SK-N-MC (cell line): Measurements from ENCODE around the gene ETNPPL.

Experiments
- EZH2 ChIP-seq: fragments of 200-600 bp; sonication (generic); IDR thresholded peaks from one replicate; pipeline ENCODE4 v1.6.1; 2017; ENCODE audit warnings: antibody characterized with exemption
- FOXP2 ChIP-seq: optimal IDR thresholded peaks from 2 replicates; pipeline ENCODE3; 2011; ENCODE audit warnings: mild to moderate bottlenecking, moderate library complexity; ENCODE audit not compliant: insufficient read depth; ENCODE audit errors: extremely low read length, control extremely low read depth
- POLR2AphosphoS5 ChIP-seq: IDR thresholded peaks from 2 replicates; pipeline ENCODE4 v1.6.1; 2012; ENCODE audit warnings: mild to moderate bottlenecking, low read depth, low read length, borderline replicate concordance

- TF ChIP-seq POLR2AphosphoS5: no peak
- no peak for TF ChIP-seq EZH2
- TF ChIP-seq FOXP2: no peak
These were observed 23.5 kb upstream of the ETNPPL start for GRCh38 chr4:108786351-108786750.
